Measurements from ENCODE around the gene DTD1.

The DTD1 gene

GRCh38 chr20:18672834-18673233 is 85.0 kb downstream of the DTD1 start:
- DNase-seq (ENCODE audit: low read depth): no peak
- no peak for TF ChIP-seq CTCF (IDR thresholded peaks at IDR 0.05; ENCODE audit: low read depth, low read length, missing control alignments)
- in situ Hi-C loops (cut with HindIII; ENCODE audit: low sequenced_read_pairs): no loop called here
- no peak overlapping the region for H3K4me3 ChIP-seq (ENCODE audit: low read depth, low read length)

DNA sequence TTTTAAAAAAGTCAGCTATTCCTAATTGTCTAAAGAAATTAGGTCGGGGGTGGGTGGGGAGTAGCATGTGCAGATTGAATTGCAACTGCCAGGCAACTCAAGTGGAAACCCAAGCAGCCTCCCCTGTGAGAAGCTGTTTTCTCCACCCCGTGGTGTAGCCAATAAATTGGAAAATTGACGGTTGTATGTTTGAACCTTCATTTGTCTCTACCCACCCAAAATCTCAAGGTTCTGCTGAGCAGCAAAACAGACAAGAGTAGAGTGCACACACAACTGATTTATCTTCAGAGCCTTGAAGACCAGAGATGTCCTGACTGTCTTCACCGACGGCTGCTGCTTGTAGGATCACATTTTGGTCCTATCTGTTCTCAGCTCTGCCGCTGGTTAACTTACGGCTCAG is 88.5 kb downstream of the DTD1 start:
- in situ Hi-C loops (cut with HindIII; ENCODE audit: low sequenced_read_pairs): no loop called here
- no peak overlapping the region for H3K4me3 ChIP-seq (ENCODE audit: low read depth, low read length)
- TF ChIP-seq CTCF (IDR thresholded peaks at IDR 0.05; ENCODE audit: low read depth, low read length, missing control alignments): no peak
- no peak for DNase-seq (ENCODE audit: low read depth)

- no peak for TF ChIP-seq CTCF (IDR thresholded peaks at IDR 0.05; ENCODE audit: low read depth, low read length, missing control alignments)
- DNase-seq (ENCODE audit: low read depth): no peak
- in situ Hi-C loops (cut with HindIII; ENCODE audit: low sequenced_read_pairs): no loop called here
- no peak overlapping the region for H3K4me3 ChIP-seq (ENCODE audit: low read depth, low read length)
Observed at GRCh38 chr20:18677126-18677525, 89.3 kb downstream of the DTD1 start.

DNA sequence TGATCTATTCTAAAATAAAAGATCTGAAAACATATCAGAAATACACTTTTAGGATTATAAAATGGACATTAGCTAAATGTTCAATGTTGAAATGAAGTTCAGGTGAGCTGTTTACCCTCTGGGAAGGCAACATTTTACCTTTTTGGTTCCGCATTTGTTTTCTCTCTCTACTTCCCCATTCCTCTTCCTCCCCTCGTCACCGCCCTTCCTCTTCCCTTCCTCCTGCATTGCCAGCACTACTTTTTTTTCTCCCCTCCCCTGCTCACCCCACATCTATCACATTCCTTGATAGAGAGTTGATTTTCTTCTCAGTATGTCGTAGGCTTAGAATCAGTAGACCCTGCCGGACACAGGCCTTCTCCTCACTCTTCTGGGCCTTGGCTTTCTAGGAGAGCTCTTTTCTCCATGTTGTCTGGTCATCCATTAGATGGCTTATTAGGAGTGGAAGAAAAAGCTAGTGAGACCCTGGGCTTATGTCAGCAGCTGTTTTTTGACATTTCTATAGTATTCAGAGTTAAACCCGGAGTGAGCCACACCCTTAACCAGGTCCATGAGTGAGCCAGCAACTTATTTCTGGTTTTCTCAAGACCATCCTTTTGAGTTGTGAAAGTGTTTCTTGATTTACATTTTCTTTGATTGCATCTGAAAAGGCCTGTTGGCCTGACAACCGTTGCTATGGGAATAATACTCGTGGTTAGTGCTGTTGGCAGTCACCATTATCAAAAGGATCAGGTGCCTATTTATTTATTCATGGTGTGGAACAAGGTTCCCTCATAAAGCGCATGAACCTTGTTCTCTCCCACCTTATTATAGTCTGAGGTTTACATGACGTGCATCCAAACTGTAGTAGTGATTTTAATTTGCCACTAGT is 90.9 kb downstream of the DTD1 start:
- no peak for TF ChIP-seq CTCF (IDR thresholded peaks at IDR 0.05; ENCODE audit: low read depth, low read length, missing control alignments)
- DNase-seq (ENCODE audit: low read depth): peak; percentile 29
- no peak overlapping the region for H3K4me3 ChIP-seq (ENCODE audit: low read depth, low read length)
- in situ Hi-C loops (cut with HindIII; ENCODE audit: low sequenced_read_pairs): no loop called here

GRCh38 chr20:18683839-18684238 is 96.0 kb downstream of the DTD1 start:
- no peak for TF ChIP-seq CTCF (IDR thresholded peaks at IDR 0.05; ENCODE audit: low read depth, low read length, missing control alignments)
- in situ Hi-C loops (cut with HindIII; ENCODE audit: low sequenced_read_pairs): no loop called here

GRCh38 chr20:18684775-18685174 is 96.9 kb downstream of the DTD1 start:
- TF ChIP-seq CTCF (IDR thresholded peaks at IDR 0.05; ENCODE audit: low read depth, low read length, missing control alignments): no peak
- in situ Hi-C loops (cut with HindIII; ENCODE audit: low sequenced_read_pairs): no loop called here
- DNase-seq (ENCODE audit: low read depth): no peak
- no peak overlapping the region for H3K4me3 ChIP-seq (ENCODE audit: low read depth, low read length)

More at GRCh38 chr20:18683839-18684238, 96.0 kb downstream of the DTD1 start:
- no peak overlapping the region for H3K4me3 ChIP-seq (ENCODE audit: low read depth, low read length)
- DNase-seq (ENCODE audit: low read depth): no peak
